ENCODE measurements around the gene ANKRD34A.

The ANKRD34A gene

GRCh38 chr1:145977016-145977415, 12.6 kb upstream of the ANKRD34A start:
- in situ Hi-C loops (cut with MboI; ENCODE audit: low pct_unique_long_range_greater_than_20kb, low sequenced_read_pairs), result no loop called here
- no peak for DNase-seq

GRCh38 chr1:145975216-145975615, 10.8 kb upstream of the ANKRD34A start:
- in situ Hi-C loops (cut with MboI; ENCODE audit: low pct_unique_long_range_greater_than_20kb, low sequenced_read_pairs), result no loop called here
- no peak for DNase-seq

- in situ Hi-C loops (cut with MboI; ENCODE audit: low pct_unique_long_range_greater_than_20kb, low sequenced_read_pairs), result no loop called here
- DNase-seq, result no peak
These were observed 10.3 kb upstream of the ANKRD34A start for GRCh38 chr1:145974721-145975120.

GRCh38 chr1:145972580-145972979, 8.2 kb upstream of the ANKRD34A start:
- in situ Hi-C loops (cut with MboI; ENCODE audit: low pct_unique_long_range_greater_than_20kb, low sequenced_read_pairs), result no loop called here
- DNase-seq, result no peak

- DNase-seq, result no peak
- in situ Hi-C loops (cut with MboI; ENCODE audit: low pct_unique_long_range_greater_than_20kb, low sequenced_read_pairs), result no loop called here
These were observed 2.9 kb upstream of the ANKRD34A start for GRCh38 chr1:145967288-145967687.

- DNase-seq, result no peak
- in situ Hi-C loops (cut with MboI; ENCODE audit: low pct_unique_long_range_greater_than_20kb, low sequenced_read_pairs), result no loop called here
These were observed 857 bp upstream of the ANKRD34A start for GRCh38 chr1:145965119-145965744.

- no peak for DNase-seq
- in situ Hi-C loops (cut with MboI; ENCODE audit: low pct_unique_long_range_greater_than_20kb, low sequenced_read_pairs), result no loop called here
These were observed 933 bp downstream of the ANKRD34A start for GRCh38 chr1:145963265-145964019.

GRCh38 chr1:145962157-145963102, 1.9 kb downstream of the ANKRD34A start:
- in situ Hi-C loops (cut with MboI; ENCODE audit: low pct_unique_long_range_greater_than_20kb, low sequenced_read_pairs), result no loop called here
- DNase-seq, result no peak

GRCh38 chr1:145961425-145962156, 2.8 kb downstream of the ANKRD34A start:
- no peak for DNase-seq
- in situ Hi-C loops (cut with MboI; ENCODE audit: low pct_unique_long_range_greater_than_20kb, low sequenced_read_pairs), result no loop called here

- in situ Hi-C loops (cut with MboI; ENCODE audit: low pct_unique_long_range_greater_than_20kb, low sequenced_read_pairs), result no loop called here
- no peak for DNase-seq
These were observed 3.3 kb downstream of the ANKRD34A start for GRCh38 chr1:145961109-145961424.

GRCh38 chr1:145960468-145961108, 3.8 kb downstream of the ANKRD34A start:
- DNase-seq, result peak; percentile 77
- in situ Hi-C loops (cut with MboI; ENCODE audit: low pct_unique_long_range_greater_than_20kb, low sequenced_read_pairs), result no loop called here

GRCh38 chr1:145959957-145960467, 4.4 kb downstream of the ANKRD34A start:
- DNase-seq, result no peak
- in situ Hi-C loops (cut with MboI; ENCODE audit: low pct_unique_long_range_greater_than_20kb, low sequenced_read_pairs), result no loop called here

GRCh38 chr1:145959333-145959732, 5.0 kb downstream of the ANKRD34A start:
- peak; percentile 29 for DNase-seq
- in situ Hi-C loops (cut with MboI; ENCODE audit: low pct_unique_long_range_greater_than_20kb, low sequenced_read_pairs), result no loop called here

GRCh38 chr1:145958734-145959133, 5.6 kb downstream of the ANKRD34A start:
- no peak for DNase-seq
- in situ Hi-C loops (cut with MboI; ENCODE audit: low pct_unique_long_range_greater_than_20kb, low sequenced_read_pairs), result no loop called here

- in situ Hi-C loops (cut with MboI; ENCODE audit: low pct_unique_long_range_greater_than_20kb, low sequenced_read_pairs), result no loop called here
- peak; percentile 97 for DNase-seq
These were observed 6.7 kb downstream of the ANKRD34A start, which contains the start of gene LIX1L for GRCh38 chr1:145957443-145958319. LIX1L (minus strand) TSS chr1:145958017; CDS start chr1:145957927, 90 bp downstream.

- in situ Hi-C loops (cut with MboI; ENCODE audit: low pct_unique_long_range_greater_than_20kb, low sequenced_read_pairs), result no loop called here
- DNase-seq, result no peak
These were observed 7.5 kb downstream of the ANKRD34A start for GRCh38 chr1:145956781-145957442.

- in situ Hi-C loops (cut with MboI; ENCODE audit: low pct_unique_long_range_greater_than_20kb, low sequenced_read_pairs), result no loop called here
- DNase-seq, result no peak
These were observed 8.0 kb downstream of the ANKRD34A start for GRCh38 chr1:145956361-145956760.
